Heart right ventricle (tissue), 16 donors: Measurements from ENCODE around the gene ABCC8. TPM values are rescaled to one million over a fixed set of nuclear protein-coding genes. Genes with fewer than 3 reads are reported as not detected.

Experiments used
- ATAC-seq, 8 donors: fragments of 200-7000 bp; cut with Tn5 transposase; one replicate each; pipeline ENCODE4 v1.9.1; 2020; ENCODE audit warnings: mild to moderate bottlenecking in 8 of 8, moderate library complexity in 8 of 8, moderate number of reproducible peaks in 1 of 8
- DNase-seq, 2 donors: peaks; one replicate each; pipeline ENCODE4 v3.0.0-alpha.2; 2020
- H3K27ac ChIP-seq, 10 donors: fragments of 200-600 bp; sonication (generic) in 2 of 10; one replicate each; pipeline versions ENCODE4 v1.5.0 to v1.8.0; 2020 to 2022; ENCODE audit warnings: mild to moderate bottlenecking in 3 of 10
- H3K27me3 ChIP-seq, 7 donors: fragments of 200-600 bp; one replicate each; pipeline ENCODE4 v1.8.0; 2021 to 2022; ENCODE audit warnings: mild to moderate bottlenecking in 2 of 7
- H3K36me3 ChIP-seq, 9 donors: fragments of 200-600 bp; sonication (generic) in 1 of 9; one replicate each; pipeline versions ENCODE4 v1.5.0 to v1.8.0; 2020 to 2022; ENCODE audit warnings: mild to moderate bottlenecking in 2 of 9
- H3K4me1 ChIP-seq, 9 donors: fragments of 200-600 bp; sonication (generic) in 1 of 9; one replicate each; pipeline versions ENCODE4 v1.5.0 to v1.8.0; 2020 to 2022; ENCODE audit warnings: mild to moderate bottlenecking in 4 of 9
- H3K4me3 ChIP-seq, 10 donors: fragments of 200-600 bp; sonication (generic) in 2 of 10; one replicate each; pipeline versions ENCODE4 v1.5.0 to v1.8.0; 2020 to 2022; ENCODE audit warnings: mild to moderate bottlenecking in 7 of 10, moderate library complexity in 2 of 10
- H3K9me3 ChIP-seq, 11 donors: fragments of 200-600 bp in 10 of 11; sonication (generic) in 2 of 11; one replicate each; pipeline versions ENCODE4 v1.5.0 to v1.8.0; 2013 to 2022; ENCODE audit warnings: mild to moderate bottlenecking in 2 of 11, control low read depth in 1 of 11, moderate library complexity in 1 of 11
- WGBS, 2 donors: extraction: QIAGEN DNeasy Blood & Tissue Kit; methylation state at CpG; one replicate each; pipeline ENCODE4 v1.1.7; 2013; ENCODE audit warnings: inconsistent platforms in 1 of 2; 5-methylcytosine and 5-hydroxymethylcytosine counted together
- intact Hi-C, 10 donors: fragments of 100-400 bp; cut with DNase I; formaldehyde crosslinking; loops; one replicate each; pipeline versions ENCODE4 v1.11.1 to v1.14.2; 2022
- polyA plus RNA-seq, 2 donors: library from polyadenylated mRNA; stranded (reverse); fragments of 200-250 nt; gene quantifications; one replicate each; pipeline ENCODE4 v1.2.3, GENCODE V29; 2013
- total RNA-seq, 10 donors: library from RNA; stranded (reverse); fragmentation: NEBNext Ultra II Directional in 3 of 10; extraction: Animal tissue kit (Norgen Biotek cat#: 25700) in 3 of 10; gene quantifications; one replicate each; pipeline versions ENCODE4 v1.2.1 to v1.2.4, GENCODE V29; 2021 to 2023
- TF ChIP-seq, protein P1 (sequence below), 9 donors: fragments of 200-600 bp; sonication (generic) in 2 of 9; IDR thresholded peaks; one replicate each; pipeline versions ENCODE4 v1.5.0 to v1.8.0; 2021 to 2022; ENCODE audit warnings: antibody characterized with exemption in 9 of 9, mild to moderate bottlenecking in 5 of 9, moderate library complexity in 1 of 9
- donor health status: Arrhythmogenic right ventricular cardiomyopathy.
- donor health status: ischemic (EF 13 %, LVEDD 7.1; RV severe dilation, severe dysfunction).
- donor health status: healthy with polysubstance abuse.
- donor health status: DM: no; HTN: yes; CAD: no.
- donor health status: DM: no; HTN: no; CAD: no.
- donor health status: ischemic (EF 25% LVEDD 6.9; RV normal size, moderate dysfunction).
- donor health status: ischemic (EF 25% LVEDD 5.7; RV mildly dilated, moderate dysfunction).
- donor health status: healthy.
- donor health status: DM: yes; HTN: yes; CAD: no.
- donor health status: Ischemic cardiomyopathy.
- donor health status: ischemic (EF 35%, LVEDD 5.7; RV mildly dilated, moderate dysfunction).
- donor health status: nonischemic (EF 11% LVEDD 7.7; RV severe dilation, severe dysfunction).
- donor health status: DM: yes; HTN: yes; CAD: no.
- donor health status: PGD.
- donor health status: ischemic (EF 29% LVEDD 5.4; RV normal size, mild dysfunction).
- donor health status: nonischemic (EF 23%, LVEDD 6.1; RV moderate dilation, normal function).

Gene ABCC8
- total and polyA plus RNA-seq, 12 donors = 0.47 to 8.6 (median 4.9) TPM

- peak overlapping the region in 2 of 10 donors; percentile 11 to 26 for H3K27ac ChIP-seq
- H3K9me3 ChIP-seq = no peaks in the 10 kb centered on the region
- H3K4me1 ChIP-seq = peaks cover 0 to 26% (median 10%) of the 10 kb centered on the region in 9 donors
- WGBS, 2 donors = 67 to 72% methylated on average over 6 of the region's 6 CpGs
- H3K4me3 ChIP-seq = no peak overlapping the region
- DNase-seq (no peak), ATAC-seq (no peak)
- TF ChIP-seq, protein P1, sequence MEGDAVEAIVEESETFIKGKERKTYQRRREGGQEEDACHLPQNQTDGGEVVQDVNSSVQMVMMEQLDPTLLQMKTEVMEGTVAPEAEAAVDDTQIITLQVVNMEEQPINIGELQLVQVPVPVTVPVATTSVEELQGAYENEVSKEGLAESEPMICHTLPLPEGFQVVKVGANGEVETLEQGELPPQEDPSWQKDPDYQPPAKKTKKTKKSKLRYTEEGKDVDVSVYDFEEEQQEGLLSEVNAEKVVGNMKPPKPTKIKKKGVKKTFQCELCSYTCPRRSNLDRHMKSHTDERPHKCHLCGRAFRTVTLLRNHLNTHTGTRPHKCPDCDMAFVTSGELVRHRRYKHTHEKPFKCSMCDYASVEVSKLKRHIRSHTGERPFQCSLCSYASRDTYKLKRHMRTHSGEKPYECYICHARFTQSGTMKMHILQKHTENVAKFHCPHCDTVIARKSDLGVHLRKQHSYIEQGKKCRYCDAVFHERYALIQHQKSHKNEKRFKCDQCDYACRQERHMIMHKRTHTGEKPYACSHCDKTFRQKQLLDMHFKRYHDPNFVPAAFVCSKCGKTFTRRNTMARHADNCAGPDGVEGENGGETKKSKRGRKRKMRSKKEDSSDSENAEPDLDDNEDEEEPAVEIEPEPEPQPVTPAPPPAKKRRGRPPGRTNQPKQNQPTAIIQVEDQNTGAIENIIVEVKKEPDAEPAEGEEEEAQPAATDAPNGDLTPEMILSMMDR (IDR thresholded peaks at IDR 0.05) = no peak
- H3K27me3 ChIP-seq = no peaks in the 10 kb centered on the region
- H3K36me3 ChIP-seq = no peaks in the 10 kb centered on the region
- intact Hi-C loops = no loop called here
These were observed 65.2 kb downstream of the ABCC8 start for GRCh38 chr11:17411418-17411817.

- peak overlapping the region in 2 of 10 donors; percentile 11 to 26 for H3K27ac ChIP-seq
- 42 to 48% methylated on average over 11 of the region's 11 CpGs for WGBS, 2 donors
- DNase-seq (no peak), ATAC-seq (peak in 6 of 8 donors; percentile 38 to 73 (median 52))
- no peaks in the 10 kb centered on the region for H3K9me3 ChIP-seq
- no peak overlapping the region for H3K4me3 ChIP-seq
- intact Hi-C loops = no loop called here
- peaks cover 0 to 28% (median 16%) of the 10 kb centered on the region in 9 donors for H3K4me1 ChIP-seq
- TF ChIP-seq, protein P1 (IDR thresholded peaks at IDR 0.05) = no peak
- no peaks in the 10 kb centered on the region for H3K27me3 ChIP-seq
- no peaks in the 10 kb centered on the region for H3K36me3 ChIP-seq
These were observed 65.9 kb downstream of the ABCC8 start for GRCh38 chr11:17410606-17411379.

DNA sequence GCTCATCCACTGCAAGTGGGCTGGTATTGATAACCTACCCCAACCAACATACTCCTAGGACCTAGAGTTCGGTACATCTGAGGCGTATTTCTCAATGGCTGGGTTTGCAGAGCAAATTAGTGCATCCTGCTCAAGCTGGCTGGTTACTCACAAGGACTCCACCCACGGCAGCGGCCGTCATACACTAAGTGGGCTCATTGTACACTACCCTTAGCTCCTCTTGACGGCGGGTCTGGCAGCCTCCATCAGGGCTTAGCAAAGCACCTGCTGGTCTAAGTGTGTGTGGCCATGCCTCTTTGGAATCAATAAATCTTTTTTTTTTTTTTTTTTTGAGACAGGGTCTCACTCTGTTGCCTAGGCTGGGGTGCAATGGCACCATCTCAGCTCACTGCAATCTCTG is 68.0 kb downstream of the ABCC8 start:
- no peak overlapping the region for H3K4me3 ChIP-seq
- peaks cover 2 to 32% (median 20%) of the 10 kb centered on the region in 9 donors for H3K4me1 ChIP-seq
- TF ChIP-seq, protein P1 (IDR thresholded peaks at IDR 0.05) = no peak
- ATAC-seq (no peak), DNase-seq (no peak)
- H3K27ac ChIP-seq = no peak overlapping the region
- no peaks in the 10 kb centered on the region for H3K36me3 ChIP-seq
- H3K27me3 ChIP-seq = no peaks in the 10 kb centered on the region
- WGBS, 2 donors = 96 to 98% methylated on average over 7 of the region's 7 CpGs
- intact Hi-C loops = no loop called here
- no peaks in the 10 kb centered on the region for H3K9me3 ChIP-seq

- peaks cover 2 to 32% (median 20%) of the 10 kb centered on the region in 9 donors for H3K4me1 ChIP-seq
- H3K9me3 ChIP-seq = no peaks in the 10 kb centered on the region
- intact Hi-C loops = no loop called here
- 93 to 94% methylated on average over 2 of the region's 2 CpGs for WGBS, 2 donors
- DNase-seq (no peak), ATAC-seq (no peak)
- no peak overlapping the region for H3K4me3 ChIP-seq
- no peaks in the 10 kb centered on the region for H3K27me3 ChIP-seq
- no peaks in the 10 kb centered on the region for H3K36me3 ChIP-seq
- H3K27ac ChIP-seq = no peak overlapping the region
- TF ChIP-seq, protein P1 (IDR thresholded peaks at IDR 0.05) = no peak
These were observed 68.6 kb downstream of the ABCC8 start for GRCh38 chr11:17408026-17408425.
